VCaP (cell line): ENCODE data around the gene KLHL29.

ENCODE experiments used
- H3K27ac ChIP-seq: fragments of 450-650 bp; 2 replicates; pipeline ENCODE4 v1.5.1; 2017
- TF ChIP-seq, protein P1 (sequence below): fragments of 450-650 bp; conservative IDR thresholded peaks from 2 replicates; pipeline ENCODE4 v1.5.1; 2017; ENCODE audit warnings: mild to moderate bottlenecking, moderate library complexity

Gene KLHL29

DNA sequence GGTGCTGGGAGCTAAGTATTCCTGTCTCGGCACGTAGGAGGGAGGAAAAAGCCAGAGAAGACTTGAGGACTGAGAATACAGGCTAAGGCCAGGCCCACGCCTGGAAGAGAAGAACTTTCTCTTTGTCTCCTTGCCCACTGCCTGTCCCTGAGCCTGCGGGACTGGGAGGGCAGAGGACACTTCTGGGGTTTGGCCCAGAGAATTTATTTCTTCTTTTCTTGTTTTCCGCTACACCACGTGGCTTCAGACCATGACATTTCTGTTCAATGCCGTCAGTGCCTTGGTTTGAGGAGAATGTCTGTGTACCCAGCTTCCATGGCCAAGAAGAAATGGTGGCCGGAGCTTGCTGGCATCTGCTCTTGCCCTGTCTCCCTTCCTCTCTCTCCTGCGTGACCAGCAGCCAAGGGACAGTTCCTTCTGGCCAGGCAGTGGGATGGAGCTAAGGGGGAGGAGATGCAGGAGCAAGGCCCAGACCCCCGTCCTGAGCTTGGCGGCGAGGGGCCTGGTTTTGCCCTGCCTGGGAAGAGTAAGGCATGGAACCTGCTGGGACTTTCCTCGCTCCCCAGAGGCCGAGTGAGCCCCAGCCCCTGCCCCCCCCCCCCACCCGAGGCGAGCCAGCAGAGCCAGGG lies 140.3 kb downstream of the KLHL29 start:
- no peak overlapping the region for H3K27ac ChIP-seq
- TF ChIP-seq, protein P1, sequence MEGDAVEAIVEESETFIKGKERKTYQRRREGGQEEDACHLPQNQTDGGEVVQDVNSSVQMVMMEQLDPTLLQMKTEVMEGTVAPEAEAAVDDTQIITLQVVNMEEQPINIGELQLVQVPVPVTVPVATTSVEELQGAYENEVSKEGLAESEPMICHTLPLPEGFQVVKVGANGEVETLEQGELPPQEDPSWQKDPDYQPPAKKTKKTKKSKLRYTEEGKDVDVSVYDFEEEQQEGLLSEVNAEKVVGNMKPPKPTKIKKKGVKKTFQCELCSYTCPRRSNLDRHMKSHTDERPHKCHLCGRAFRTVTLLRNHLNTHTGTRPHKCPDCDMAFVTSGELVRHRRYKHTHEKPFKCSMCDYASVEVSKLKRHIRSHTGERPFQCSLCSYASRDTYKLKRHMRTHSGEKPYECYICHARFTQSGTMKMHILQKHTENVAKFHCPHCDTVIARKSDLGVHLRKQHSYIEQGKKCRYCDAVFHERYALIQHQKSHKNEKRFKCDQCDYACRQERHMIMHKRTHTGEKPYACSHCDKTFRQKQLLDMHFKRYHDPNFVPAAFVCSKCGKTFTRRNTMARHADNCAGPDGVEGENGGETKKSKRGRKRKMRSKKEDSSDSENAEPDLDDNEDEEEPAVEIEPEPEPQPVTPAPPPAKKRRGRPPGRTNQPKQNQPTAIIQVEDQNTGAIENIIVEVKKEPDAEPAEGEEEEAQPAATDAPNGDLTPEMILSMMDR: no peak

DNA sequence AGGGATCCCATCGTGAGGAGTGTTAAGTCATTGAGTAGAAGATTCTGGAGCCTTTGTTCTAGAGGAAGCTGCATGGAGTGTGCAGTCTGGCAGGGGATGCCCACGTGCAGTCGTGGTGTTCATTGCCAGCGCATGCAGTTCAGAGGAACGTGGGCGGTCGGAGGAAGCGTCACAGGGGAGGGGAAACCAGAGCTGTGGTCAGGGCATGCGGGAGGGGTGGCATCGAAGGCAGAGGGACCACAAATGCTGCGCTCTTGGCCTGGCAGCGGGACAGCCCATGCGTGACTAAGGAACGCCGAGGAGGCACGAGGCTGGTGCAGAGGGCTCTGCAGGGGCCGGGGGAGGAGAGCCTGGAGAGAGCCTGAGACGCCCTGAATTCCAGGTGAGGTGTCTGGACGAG lies 141.1 kb downstream of the KLHL29 start:
- TF ChIP-seq, protein P1: no peak
- H3K27ac ChIP-seq: no peak overlapping the region

DNA sequence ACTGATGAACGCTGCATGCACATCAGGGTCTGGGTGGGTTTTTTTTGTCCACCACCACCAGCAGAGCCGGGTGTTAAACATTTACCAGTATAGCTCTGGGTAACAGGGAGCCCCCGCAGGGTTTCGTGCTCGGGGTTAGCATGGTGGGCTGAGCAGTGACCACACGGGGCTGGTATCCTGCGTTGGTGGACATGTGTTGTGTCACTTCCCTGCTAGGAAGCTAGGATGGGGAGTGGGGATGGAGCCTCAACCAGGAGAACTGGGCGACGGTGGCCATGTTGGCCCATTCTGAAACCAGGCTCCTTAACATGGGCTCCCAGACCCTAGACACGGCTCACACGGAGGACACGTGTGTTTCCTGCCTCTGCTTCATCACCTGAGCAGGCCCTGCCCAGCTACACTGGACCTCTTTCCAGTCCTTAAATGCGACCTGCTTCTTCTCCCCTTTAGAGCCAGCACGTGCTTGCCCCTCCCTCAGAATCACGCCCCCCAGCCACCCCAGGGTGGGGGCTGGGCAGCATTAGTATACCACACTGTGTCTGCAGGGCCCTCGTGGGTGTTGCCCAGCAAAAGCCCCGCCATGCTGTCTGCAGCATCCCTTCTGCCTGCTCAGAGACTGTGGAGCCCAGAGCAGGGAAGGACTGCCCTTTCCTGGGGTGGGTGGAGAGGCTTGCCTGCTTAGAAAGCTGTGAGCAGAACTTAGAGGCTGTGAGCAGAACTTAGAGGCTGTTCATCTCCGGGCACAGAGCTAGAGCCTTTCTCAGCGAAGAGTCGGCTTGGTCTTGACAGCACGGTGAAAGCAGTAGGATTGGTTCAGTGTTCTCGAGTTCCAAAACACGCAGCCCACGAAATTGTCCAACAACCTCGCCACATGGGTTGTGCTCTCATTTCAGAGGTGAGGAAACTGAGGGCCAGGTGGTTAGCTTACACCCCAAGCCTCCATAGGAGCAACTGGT lies 142.1 kb downstream of the KLHL29 start:
- TF ChIP-seq, protein P1: no peak
- H3K27ac ChIP-seq: no peak overlapping the region

DNA sequence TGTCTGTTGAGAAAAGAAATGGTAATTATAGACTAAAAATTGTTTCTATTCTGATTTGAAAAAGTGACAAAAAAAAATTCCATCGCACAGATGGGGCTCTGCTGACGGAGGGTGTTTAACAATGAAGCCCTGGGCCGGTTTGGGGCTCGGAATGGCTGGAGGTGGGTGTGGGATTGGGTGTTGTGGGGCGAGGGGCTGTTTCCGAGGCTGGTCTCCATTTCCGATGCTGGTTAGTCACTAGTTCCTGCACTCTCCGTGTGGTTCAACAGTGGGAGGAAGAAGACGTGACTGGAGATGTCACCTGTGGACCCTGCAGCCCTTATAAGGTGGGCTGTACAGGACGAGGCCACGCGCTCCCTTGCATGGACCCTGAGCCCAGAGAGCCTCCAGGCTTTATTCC lies 143.2 kb downstream of the KLHL29 start:
- TF ChIP-seq, protein P1: no peak
- H3K27ac ChIP-seq: no peak overlapping the region

DNA sequence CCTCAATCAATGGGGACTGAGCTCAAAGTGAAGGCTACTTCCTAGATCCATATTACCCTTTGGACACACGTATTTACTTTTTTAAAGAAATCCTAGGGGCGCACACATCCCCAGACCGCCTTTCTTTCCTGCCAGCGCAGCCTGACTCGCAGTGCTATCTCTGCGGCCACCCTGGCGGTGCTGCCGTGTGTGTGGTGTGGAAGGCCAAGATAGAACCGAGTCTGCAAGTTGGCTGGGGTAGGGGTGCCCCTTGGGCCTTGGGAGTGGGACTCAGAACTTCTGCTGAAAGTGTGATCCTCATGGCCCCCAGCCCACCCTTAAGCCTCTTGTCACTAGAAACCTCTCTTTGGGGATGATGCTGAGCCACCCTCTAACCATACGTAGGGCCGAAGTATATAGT lies 143.7 kb downstream of the KLHL29 start:
- no peak overlapping the region for H3K27ac ChIP-seq
- TF ChIP-seq, protein P1: no peak

DNA sequence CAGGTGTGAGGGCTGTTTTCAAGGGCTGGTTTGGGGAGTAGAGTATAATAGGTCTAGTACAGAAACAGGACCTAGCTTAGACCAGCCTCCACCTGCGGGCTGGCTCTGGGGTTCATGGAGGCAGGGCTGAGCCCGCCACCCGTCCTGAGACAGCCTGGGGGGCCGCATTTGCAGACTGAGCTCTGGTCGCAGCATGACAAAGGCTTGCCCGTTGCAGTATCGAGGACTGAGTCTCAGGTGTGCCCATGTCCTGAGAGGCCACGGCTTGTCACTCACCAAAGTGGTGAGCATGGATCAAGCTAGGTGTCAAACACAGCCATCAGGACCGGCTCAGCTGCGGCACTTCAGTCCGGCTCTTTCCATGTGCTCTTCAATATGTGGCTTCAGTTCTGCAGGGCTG lies 144.7 kb downstream of the KLHL29 start:
- H3K27ac ChIP-seq: no peak overlapping the region
- TF ChIP-seq, protein P1: no peak

DNA sequence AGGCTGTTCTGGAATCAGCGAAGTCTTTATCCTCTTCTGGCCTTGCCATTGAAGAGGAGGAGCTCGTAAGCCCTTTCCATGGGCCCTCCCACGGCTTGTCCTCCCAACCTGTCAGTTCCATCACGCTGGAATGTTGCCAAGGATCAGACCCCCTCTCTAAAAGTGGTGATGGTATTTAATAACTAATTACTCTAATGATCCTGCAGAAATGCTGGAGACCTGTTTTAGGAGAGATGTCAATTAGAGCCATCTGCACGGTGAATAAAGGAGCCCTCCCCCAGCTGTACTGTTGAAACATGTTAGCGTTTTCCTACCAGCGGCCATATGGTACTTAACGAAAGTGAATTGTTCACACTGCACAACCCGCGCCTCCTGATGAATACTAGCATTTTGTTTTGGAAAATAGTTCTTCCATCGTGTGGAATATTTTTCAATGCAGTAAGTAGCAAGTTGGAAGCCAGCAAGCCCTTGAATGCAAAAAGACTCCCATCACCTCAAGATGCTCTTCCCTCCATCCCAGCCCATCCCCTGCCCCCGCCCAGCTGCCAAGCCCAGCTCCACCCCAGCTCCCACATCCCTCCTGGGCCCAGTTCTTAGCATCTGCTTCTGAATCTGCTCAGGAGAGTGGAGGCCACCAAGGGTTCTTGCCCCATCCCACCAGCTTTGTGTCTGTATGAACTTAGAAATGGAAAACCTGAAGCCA lies 145.4 kb downstream of the KLHL29 start:
- TF ChIP-seq, protein P1: no peak
- no peak overlapping the region for H3K27ac ChIP-seq
